Epithelial cell of proximal tubule (primary cell): ENCODE measurements around the gene FCER1G. TPM values are rescaled to one million over a fixed set of nuclear protein-coding genes. Genes with fewer than 3 reads are reported as not detected.

Experiments
- DNase-seq: peaks from one replicate; pipeline ENCODE4 v3.0.0-alpha.2; 2011; ENCODE audit warnings: low read depth
- H3K4me3 ChIP-seq: 2 replicates; pipeline ENCODE4 v1.5.1; 2011; ENCODE audit warnings: low read depth, mild to moderate bottlenecking, low read length
- CTCF ChIP-seq: conservative IDR thresholded peaks from 2 replicates; pipeline ENCODE4 v1.5.1; 2012; ENCODE audit warnings: low read depth, mild to moderate bottlenecking, low read length
- total RNA-seq: library from RNA; depleted of rRNA; stranded (reverse); fragments of >200 nt; gene quantifications from 2 replicates; pipeline ENCODE4 v1.2.3, GENCODE V29; 2015

FCER1G gene
- total RNA-seq, 1 donor from 2014 or later: not detected

DNA sequence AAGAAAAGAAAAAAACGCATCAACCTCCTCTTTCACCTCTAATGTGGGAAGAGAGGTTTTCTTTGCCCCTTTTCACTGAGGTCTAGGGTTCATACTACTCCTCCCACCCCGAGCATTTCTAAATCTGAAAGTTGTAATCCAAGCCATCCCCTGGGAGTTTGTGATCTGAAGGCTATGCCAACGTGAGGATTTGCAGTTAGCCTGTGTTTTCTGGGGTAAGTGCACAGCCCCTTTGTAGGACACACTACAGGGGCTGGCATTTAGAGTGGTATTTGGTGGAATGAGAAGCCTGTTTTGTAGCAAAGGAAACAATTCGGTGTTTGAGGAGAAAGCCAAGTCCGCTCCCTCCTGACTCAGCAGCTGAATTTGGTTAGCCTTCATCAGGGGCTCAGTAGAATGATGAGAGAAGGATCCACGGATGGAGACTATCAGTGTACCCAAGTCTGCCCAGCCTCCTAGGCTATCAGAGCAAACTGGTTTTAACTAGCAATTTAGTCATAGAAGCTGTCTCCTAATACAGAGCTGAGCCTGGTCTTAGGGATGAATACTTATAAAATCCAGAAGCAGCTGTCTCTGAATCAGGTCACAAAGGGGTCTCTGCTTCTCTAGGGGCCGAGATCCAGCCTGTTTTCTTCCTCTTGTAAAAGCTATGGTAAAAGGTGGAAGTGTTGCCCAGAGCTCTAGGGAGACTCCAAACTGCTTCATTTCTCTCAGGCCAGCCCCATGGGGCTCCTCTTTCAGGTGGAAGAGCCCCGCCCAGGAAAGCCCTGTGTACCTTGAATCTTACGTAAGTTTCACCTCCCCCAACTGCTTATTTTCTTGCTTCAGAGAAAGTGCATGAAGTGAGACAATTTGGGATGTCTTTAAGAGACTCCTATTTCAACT, 45.5 kb downstream of the FCER1G start:
- TF ChIP-seq CTCF: no peak
- H3K4me3 ChIP-seq: no peak overlapping the region
- DNase-seq: no peak

- no peak overlapping the region for H3K4me3 ChIP-seq
- no peak for DNase-seq
- no peak for TF ChIP-seq CTCF
Observed at GRCh38 chr1:161261261-161262235, 46.5 kb downstream of the FCER1G start.

DNA sequence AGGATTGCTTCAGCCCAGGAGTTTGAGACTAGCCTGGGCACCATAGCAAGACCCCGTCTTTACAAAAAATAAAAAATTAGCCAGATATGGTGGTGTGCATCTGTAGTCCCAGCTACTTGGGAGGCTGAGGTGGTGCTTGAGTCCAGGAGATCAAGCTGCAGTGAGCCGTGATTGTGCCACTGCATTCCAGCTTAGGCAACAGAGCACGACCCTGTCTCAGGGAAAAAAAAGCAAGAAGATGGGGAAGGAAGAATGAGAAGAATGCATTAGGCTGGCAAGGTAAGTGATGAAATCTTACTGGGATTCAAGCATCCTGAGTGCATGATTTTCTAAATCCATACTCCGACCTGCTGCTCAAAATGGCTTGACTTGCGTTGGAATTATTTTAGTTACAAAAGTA, 50.2 kb downstream of the FCER1G start:
- DNase-seq: no peak

GRCh38 chr1:161266202-161266601, 51.1 kb downstream of the FCER1G start:
- no peak for DNase-seq
- no peak for TF ChIP-seq CTCF
- H3K4me3 ChIP-seq: no peak overlapping the region

More for the DNA sequence above, 50.2 kb downstream of the FCER1G start:
- TF ChIP-seq CTCF: no peak
- H3K4me3 ChIP-seq: no peak overlapping the region

DNA sequence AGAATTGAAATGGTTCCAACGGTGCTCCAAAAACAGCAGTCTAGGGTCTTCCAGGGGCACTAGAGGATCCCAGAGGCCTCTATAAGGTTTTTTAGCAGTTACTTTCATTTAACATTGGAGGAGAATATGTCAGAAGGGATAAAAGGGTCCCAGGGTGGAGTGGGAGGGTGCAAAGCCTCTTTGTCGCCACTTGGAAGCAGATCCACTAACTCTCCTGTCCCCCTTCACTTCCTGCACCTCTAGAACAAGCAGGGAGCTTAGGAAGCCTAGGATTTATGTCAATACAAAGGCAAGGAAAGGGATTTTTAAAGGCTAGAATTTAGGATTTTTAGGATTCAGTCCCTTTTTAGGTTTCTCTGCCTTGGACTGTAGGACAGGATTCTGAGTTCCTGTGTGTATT, 51.7 kb downstream of the FCER1G start:
- DNase-seq: no peak
- no peak for TF ChIP-seq CTCF
- no peak overlapping the region for H3K4me3 ChIP-seq

DNA sequence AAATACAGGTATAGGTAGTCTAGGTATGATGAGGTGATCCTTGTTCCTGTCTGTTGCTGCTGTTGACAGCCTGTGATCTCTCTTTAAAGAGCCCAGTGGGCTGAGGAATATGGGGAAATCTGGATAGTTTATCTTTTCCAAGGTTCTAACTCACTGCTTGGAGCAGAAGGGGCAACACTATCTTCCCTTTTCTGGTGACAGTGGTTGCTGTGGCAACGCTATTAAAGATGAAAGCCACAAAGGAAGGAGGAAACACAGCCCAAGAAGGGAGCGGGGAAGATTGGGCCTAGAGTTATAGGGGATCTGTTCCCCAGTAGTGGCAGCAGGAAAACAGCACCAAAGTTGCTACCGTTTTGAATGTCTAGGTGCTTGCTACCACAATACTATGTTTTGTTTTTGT, 52.2 kb downstream of the FCER1G start:
- no peak overlapping the region for H3K4me3 ChIP-seq
- no peak for TF ChIP-seq CTCF
- no peak for DNase-seq

Other genes with a start within 250 kb of the FCER1G start
- gene F11R, start 194.1 kb upstream of the FCER1G start, total RNA-seq: 42.2 and 57.8 TPM in 2 replicates
- 52.0 and 148 TPM in 2 replicates for gene TSTD1, start 176.3 kb upstream of the FCER1G start, total RNA-seq
- 37.9 and 53.7 TPM in 2 replicates for gene USF1, start 169.3 kb upstream of the FCER1G start, total RNA-seq
- gene ARHGAP30, start 145.4 kb upstream of the FCER1G start, total RNA-seq: 0.06 and 0.07 TPM in 2 replicates
- gene NECTIN4, start 125.7 kb upstream of the FCER1G start, total RNA-seq: 3.0 and 6.1 TPM in 2 replicates
- gene KLHDC9, start 116.9 kb upstream of the FCER1G start, total RNA-seq: 2.6 and 6.5 TPM in 2 replicates
- 102 and 103 TPM in 2 replicates for gene PFDN2, start 97.3 kb upstream of the FCER1G start, total RNA-seq
- 34.2 and 55.9 TPM in 2 replicates for gene NIT1, start 97.2 kb upstream of the FCER1G start, total RNA-seq
- 22.8 and 24.7 TPM in 2 replicates for gene DEDD, start 82.6 kb upstream of the FCER1G start, total RNA-seq
- 84.7 and 117 TPM in 2 replicates for gene UFC1, start 61.3 kb upstream of the FCER1G start, total RNA-seq
- gene USP21, start 55.8 kb upstream of the FCER1G start, total RNA-seq: 10.2 and 20.6 TPM in 2 replicates
- 20.3 and 22.0 TPM in 2 replicates for gene PPOX, start 48.9 kb upstream of the FCER1G start, total RNA-seq
- 46.2 and 50.7 TPM in 2 replicates for gene B4GALT3, start 37.8 kb upstream of the FCER1G start, total RNA-seq
- gene ADAMTS4, start 16.2 kb upstream of the FCER1G start, total RNA-seq: under 0.01 TPM in 1 of 2 replicates, not detected in the other
- 104 and 124 TPM in 2 replicates for gene NDUFS2, start 12.9 kb upstream of the FCER1G start, total RNA-seq
- not detected in 2 replicates for gene APOA2, start 8.3 kb downstream of the FCER1G start, total RNA-seq
- gene TOMM40L, start 10.8 kb downstream of the FCER1G start, total RNA-seq: 6.2 and 12.4 TPM in 2 replicates
- gene NR1I3, start 22.9 kb downstream of the FCER1G start, total RNA-seq: not detected in 2 replicates
- gene PCP4L1, start 43.5 kb downstream of the FCER1G start, total RNA-seq: 0.35 TPM in 1 of 2 replicates, not detected in the other
- gene MPZ, start 94.7 kb downstream of the FCER1G start, total RNA-seq: 0.69 and 1.2 TPM in 2 replicates
- 12.7 and 15.8 TPM in 2 replicates for gene SDHC, start 99.1 kb downstream of the FCER1G start, total RNA-seq
- not detected in 2 replicates for gene CFAP126, start 152.6 kb downstream of the FCER1G start, total RNA-seq